Smooth muscle cell (in vitro differentiated cells): ENCODE results near the gene VIT. TPM values are rescaled to one million over a fixed set of nuclear protein-coding genes. Genes with fewer than 3 reads are reported as not detected.

Experiments used
- DNase-seq: peaks from one replicate; lab custom pipeline; 2025; ENCODE audit not compliant: unreplicated experiment; lab: John Stamatoyannopoulos, UW
- H2AFZ ChIP-seq: fragments of 200-600 bp; sonication (generic); 2 replicates; pipeline ENCODE4 v1.6.0; 2016; ENCODE audit warnings: antibody characterized with exemption, low read depth, mild to moderate bottlenecking
- H3F3A ChIP-seq: fragments of 200-600 bp; sonication (generic); 2 replicates; pipeline ENCODE4 v1.6.0; 2017; ENCODE audit warnings: antibody characterized with exemption, low read depth
- H3K27ac ChIP-seq: fragments of 200-600 bp; sonication (generic); 2 replicates; pipeline ENCODE4 v1.5.1; 2016; ENCODE audit warnings: low read depth, mild to moderate bottlenecking
- H3K27me3 ChIP-seq: fragments of 200-600 bp; sonication (generic); 2 replicates; pipeline ENCODE4 v1.6.1; 2016; ENCODE audit warnings: low read depth, mild to moderate bottlenecking
- H3K36me3 ChIP-seq: fragments of 200-600 bp; sonication (generic); 2 replicates; pipeline ENCODE4 v1.5.1; 2016; ENCODE audit warnings: low read depth
- H3K4me1 ChIP-seq: fragments of 200-600 bp; sonication (generic); 2 replicates; pipeline ENCODE4 v1.5.1; 2016; ENCODE audit warnings: low read depth
- H3K4me2 ChIP-seq: fragments of 200-600 bp; sonication (generic); 2 replicates; pipeline ENCODE4 v1.6.0; 2016; ENCODE audit warnings: mild to moderate bottlenecking
- H3K4me3 ChIP-seq: fragments of 200-600 bp; sonication (generic); 2 replicates; pipeline ENCODE4 v1.5.1; 2016; ENCODE audit warnings: mild to moderate bottlenecking
- H3K79me2 ChIP-seq: fragments of 200-600 bp; sonication (generic); 2 replicates; pipeline ENCODE4 v1.6.0; 2016; ENCODE audit warnings: low read depth, mild to moderate bottlenecking
- H3K9ac ChIP-seq: fragments of 200-600 bp; sonication (generic); 2 replicates; pipeline ENCODE4 v1.6.0; 2016; ENCODE audit warnings: low read depth
- H3K9me3 ChIP-seq: fragments of 200-600 bp; sonication (generic); replicated peaks from 2 replicates; pipeline ENCODE4 v1.5.1; 2016; ENCODE audit warnings: low read depth
- H4K20me1 ChIP-seq: fragments of 200-600 bp; sonication (generic); 2 replicates; pipeline ENCODE4 v1.6.0; 2016; ENCODE audit warnings: low read depth
- WGBS: methylation state at CpG from one replicate; pipeline ENCODE4 v1.1.7; 2016; ENCODE audit warnings: low lambda C conversion rate; 5-methylcytosine and 5-hydroxymethylcytosine counted together
- polyA plus RNA-seq: library from polyadenylated mRNA; unstranded; fragments of >200 nt; fragmentation: Nextera tagmentation; extraction: Ambion mirVana; gene quantifications from 2 replicates; pipeline ENCODE4 v1.2.1, GENCODE V29; 2016
- total RNA-seq: library from RNA; depleted of rRNA; stranded (reverse); fragments of >200 nt; gene quantifications from 2 replicates; pipeline ENCODE4 v1.2.3, GENCODE V29; 2014
- TF ChIP-seq, protein P1 (sequence below): fragments of 200-600 bp; sonication (generic); IDR thresholded peaks from 2 replicates; pipeline ENCODE4 v1.5.1; 2017; ENCODE audit warnings: borderline replicate concordance, mild to moderate bottlenecking, antibody characterized with exemption; ENCODE audit not compliant: insufficient read depth, poor library complexity, severe bottlenecking

VIT gene
- total and polyA plus RNA-seq, 2 experiments from 2014 or later = 0.13 TPM; not detected in 1

DNA sequence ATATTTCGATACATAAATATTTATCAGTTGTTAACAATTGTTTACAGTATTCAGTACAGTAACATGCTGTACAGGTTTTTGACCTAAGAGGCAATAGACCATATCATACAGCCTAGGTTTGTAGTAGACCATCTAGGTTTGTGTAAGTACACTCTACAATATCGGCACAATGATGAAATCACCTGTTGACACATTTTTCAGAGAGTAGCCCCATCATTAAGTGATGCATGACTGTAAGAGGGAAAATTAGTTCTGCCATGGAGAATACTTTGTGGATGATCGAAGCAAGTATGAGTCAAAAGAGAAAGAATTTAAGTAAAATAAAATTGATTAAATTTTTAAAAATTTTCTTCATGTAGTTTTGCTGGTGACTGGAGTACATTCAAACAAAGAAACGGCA is 32.6 kb downstream of the VIT start:
- H3F3A ChIP-seq = no peaks in the 10 kb centered on the region
- H4K20me1 ChIP-seq = no peaks in the 10 kb centered on the region
- no peaks in the 10 kb centered on the region for H3K9me3 ChIP-seq
- no peaks in the 10 kb centered on the region for H3K79me2 ChIP-seq
- H3K9ac ChIP-seq = no peak overlapping the region
- 69% methylated on average over 4 of the region's 4 CpGs for WGBS
- no peak overlapping the region for H2AFZ ChIP-seq
- H3K4me2 ChIP-seq = no peak overlapping the region
- no peaks in the 10 kb centered on the region for H3K4me1 ChIP-seq
- TF ChIP-seq, protein P1, sequence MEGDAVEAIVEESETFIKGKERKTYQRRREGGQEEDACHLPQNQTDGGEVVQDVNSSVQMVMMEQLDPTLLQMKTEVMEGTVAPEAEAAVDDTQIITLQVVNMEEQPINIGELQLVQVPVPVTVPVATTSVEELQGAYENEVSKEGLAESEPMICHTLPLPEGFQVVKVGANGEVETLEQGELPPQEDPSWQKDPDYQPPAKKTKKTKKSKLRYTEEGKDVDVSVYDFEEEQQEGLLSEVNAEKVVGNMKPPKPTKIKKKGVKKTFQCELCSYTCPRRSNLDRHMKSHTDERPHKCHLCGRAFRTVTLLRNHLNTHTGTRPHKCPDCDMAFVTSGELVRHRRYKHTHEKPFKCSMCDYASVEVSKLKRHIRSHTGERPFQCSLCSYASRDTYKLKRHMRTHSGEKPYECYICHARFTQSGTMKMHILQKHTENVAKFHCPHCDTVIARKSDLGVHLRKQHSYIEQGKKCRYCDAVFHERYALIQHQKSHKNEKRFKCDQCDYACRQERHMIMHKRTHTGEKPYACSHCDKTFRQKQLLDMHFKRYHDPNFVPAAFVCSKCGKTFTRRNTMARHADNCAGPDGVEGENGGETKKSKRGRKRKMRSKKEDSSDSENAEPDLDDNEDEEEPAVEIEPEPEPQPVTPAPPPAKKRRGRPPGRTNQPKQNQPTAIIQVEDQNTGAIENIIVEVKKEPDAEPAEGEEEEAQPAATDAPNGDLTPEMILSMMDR = no peak
- H3K27ac ChIP-seq = no peak overlapping the region
- H3K4me3 ChIP-seq = no peak overlapping the region
- no peaks in the 10 kb centered on the region for H3K27me3 ChIP-seq
- H3K36me3 ChIP-seq = no peaks in the 10 kb centered on the region
- DNase-seq = no peak

GRCh38 chr2:36731941-36732672 is 35.6 kb downstream of the VIT start:
- TF ChIP-seq, protein P1 = no peak
- Histone ChIP-seq H3K9me3 (no peaks in the 10 kb centered on the region), H3K4me2 (no peak overlapping the region), H3K4me3 (no peak overlapping the region), H3K27me3 (no peaks in the 10 kb centered on the region), H3K36me3 (no peaks in the 10 kb centered on the region), H3K4me1 (no peaks in the 10 kb centered on the region), H3K27ac (no peak overlapping the region), H4K20me1 (no peaks in the 10 kb centered on the region), H3F3A (no peaks in the 10 kb centered on the region), H3K9ac (no peak overlapping the region), H2AFZ (no peak overlapping the region), H3K79me2 (no peaks in the 10 kb centered on the region)
- DNase-seq = no peak
- WGBS = 69% methylated on average over 5 of the region's 5 CpGs

DNA sequence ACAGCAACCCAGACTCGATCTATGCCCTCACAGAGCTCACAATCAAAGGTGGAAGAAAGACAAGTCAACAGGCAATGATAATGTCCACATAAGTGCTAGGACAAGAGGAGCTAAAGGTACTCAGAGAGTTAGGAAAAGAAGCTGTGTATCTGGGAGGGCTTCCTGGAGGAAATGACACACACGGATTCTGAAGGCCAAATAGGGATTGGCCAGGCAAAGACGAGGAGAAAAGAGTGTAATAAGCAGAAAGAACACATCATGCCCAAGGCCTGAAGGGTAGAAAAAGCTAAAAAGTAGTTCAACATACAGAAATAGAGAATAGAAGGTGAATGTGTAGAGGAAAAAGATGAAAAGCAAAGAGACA is 36.1 kb downstream of the VIT start:
- Histone ChIP-seq H3K4me1 (no peaks in the 10 kb centered on the region), H4K20me1 (no peaks in the 10 kb centered on the region), H3K79me2 (no peaks in the 10 kb centered on the region), H3K36me3 (no peaks in the 10 kb centered on the region), H3K27ac (no peak overlapping the region), H3K27me3 (no peaks in the 10 kb centered on the region), H3F3A (no peaks in the 10 kb centered on the region), H3K9ac (no peak overlapping the region), H3K4me2 (no peak overlapping the region), H2AFZ (no peak overlapping the region), H3K9me3 (no peaks in the 10 kb centered on the region), H3K4me3 (no peak overlapping the region)
- TF ChIP-seq, protein P1 = no peak
- DNase-seq = no peak
- WGBS = 90% methylated on average over 3 of the region's 3 CpGs

DNA sequence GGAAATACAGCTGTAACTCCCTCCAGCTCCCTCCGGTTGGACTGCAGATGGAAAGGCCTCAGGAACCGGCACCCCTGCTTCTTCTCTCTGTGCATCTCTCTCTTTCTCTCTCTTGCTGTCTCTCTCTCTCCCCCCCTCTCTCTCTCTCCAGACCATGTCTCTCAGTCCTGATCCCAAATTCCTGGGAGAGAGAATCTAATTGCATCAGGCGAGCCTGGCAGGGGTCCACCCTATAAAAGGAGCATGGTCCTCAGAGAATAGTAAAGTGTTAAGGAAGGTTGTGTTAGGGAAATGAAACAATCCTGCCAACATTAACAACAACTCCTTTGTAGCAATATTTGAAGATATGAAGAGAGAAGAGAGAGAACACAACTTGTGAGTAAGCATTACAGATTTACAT is 36.7 kb downstream of the VIT start:
- Histone ChIP-seq H3K36me3 (no peaks in the 10 kb centered on the region), H3K27ac (no peak overlapping the region), H3K4me1 (no peaks in the 10 kb centered on the region), H3K9ac (no peak overlapping the region), H3K9me3 (no peaks in the 10 kb centered on the region), H3K4me3 (no peak overlapping the region), H3F3A (no peaks in the 10 kb centered on the region), H3K4me2 (no peak overlapping the region), H2AFZ (no peak overlapping the region), H3K27me3 (no peaks in the 10 kb centered on the region), H4K20me1 (no peaks in the 10 kb centered on the region), H3K79me2 (no peaks in the 10 kb centered on the region)
- WGBS = 80% methylated on average over 3 of the region's 3 CpGs
- TF ChIP-seq, protein P1 = no peak
- DNase-seq = no peak
